Cardiac fibroblast (primary cell): ENCODE measurements around the gene SUN2.

Experiments
- DNase-seq, 2 donors: peaks; one replicate each; pipeline versions ENCODE4 v3.0.0 to v3.0.0-alpha.2; 2010; ENCODE audit warnings: low read depth in 2 of 2
- H3K4me3 ChIP-seq, 2 donors: replicated peaks in 1 of 2; 1 replicate in 1 of 2; 2 replicates in 1 of 2; pipeline ENCODE4 v1.5.1; 2011; ENCODE audit warnings: low read depth in 2 of 2, low read length in 2 of 2, mild to moderate bottlenecking in 2 of 2, moderate library complexity in 1 of 2
- CTCF ChIP-seq: IDR thresholded peaks from one replicate; pipeline ENCODE4 v1.5.1; 2011; ENCODE audit warnings: low read depth, mild to moderate bottlenecking, low read length, inconsistent platforms

Gene SUN2

DNA sequence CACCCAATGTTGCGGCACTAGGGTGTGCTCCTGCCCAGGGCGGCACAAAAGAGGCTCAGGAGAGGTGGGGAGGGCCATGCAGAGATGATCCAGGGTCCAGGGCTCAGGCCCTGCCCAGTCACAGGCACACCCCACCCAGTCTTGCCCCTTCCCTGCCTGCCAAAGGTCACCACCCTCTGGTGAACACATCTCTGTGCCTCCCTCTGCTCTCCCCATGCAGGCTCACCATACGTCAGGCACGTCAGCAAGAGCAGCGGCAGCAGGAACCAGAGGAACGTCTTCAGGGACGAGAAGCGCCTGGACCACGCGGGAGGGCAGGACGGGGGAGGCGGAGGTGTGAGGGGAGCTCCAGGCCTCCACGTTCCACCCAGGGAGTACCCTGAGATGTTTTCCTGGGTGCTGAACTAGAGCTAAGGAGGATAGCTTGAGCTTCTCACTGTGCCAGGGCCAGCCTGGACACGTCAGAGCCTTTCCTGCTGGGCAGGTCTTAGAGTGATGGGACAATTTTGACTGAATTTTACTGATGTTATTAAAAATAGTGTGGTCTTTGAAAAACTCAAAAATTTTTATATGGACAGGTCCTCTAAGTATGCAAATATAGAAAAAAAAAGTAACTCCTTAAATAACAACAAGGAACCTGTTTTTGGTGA, 7.2 kb downstream of the SUN2 start:
- no peak for DNase-seq
- H3K4me3 ChIP-seq = no peak overlapping the region
- TF ChIP-seq CTCF = no peak

- no peak for DNase-seq
- no peak for TF ChIP-seq CTCF
- no peak overlapping the region for H3K4me3 ChIP-seq
Measured at GRCh38 chr22:38745676-38746460, 9.9 kb downstream of the SUN2 start.

DNA sequence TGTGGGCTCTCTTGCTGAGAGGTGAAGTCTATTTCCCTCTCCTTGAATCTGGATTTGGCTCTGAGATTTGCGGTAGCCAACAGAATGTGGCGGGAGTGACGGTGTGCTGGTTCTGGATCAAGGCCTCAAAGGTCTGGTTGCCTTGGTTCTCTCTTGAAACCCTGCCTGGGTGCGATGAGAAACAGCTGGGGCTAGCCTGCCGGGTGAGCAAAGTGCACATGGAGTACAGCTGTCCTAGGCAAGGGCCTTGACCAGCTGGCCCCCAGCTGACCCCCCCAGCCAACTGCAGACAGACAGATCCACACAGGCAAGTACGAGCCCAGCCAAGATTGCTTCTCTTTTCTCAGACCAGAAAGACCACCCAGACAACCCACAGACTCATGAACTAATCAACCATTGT, 10.8 kb downstream of the SUN2 start:
- H3K4me3 ChIP-seq = no peak overlapping the region
- TF ChIP-seq CTCF = no peak
- no peak for DNase-seq

- no peak for DNase-seq
- no peak for TF ChIP-seq CTCF
- no peak overlapping the region for H3K4me3 ChIP-seq
Measured at GRCh38 chr22:38742176-38742942, 13.4 kb downstream of the SUN2 start.

DNA sequence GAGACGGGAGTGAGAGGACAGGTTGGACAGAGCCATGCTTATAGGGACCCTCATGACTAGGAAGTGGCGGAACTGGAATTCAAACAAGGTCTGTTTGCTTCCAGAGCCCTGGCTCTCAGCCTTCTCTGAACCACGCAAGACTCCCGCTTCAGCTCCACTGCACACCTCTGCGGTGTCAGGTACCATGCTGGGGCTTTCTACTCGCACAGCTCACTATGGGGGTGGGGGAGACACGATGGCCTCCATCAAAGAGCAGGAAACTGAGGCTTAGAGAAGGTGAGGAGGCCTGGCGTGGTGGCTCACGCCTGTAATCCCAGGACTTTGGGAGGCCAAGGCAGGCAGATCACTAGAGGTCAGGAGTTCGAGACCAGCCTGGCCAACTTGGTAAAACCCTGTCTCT, 14.2 kb downstream of the SUN2 start:
- TF ChIP-seq CTCF = no peak
- H3K4me3 ChIP-seq = no peak overlapping the region
- DNase-seq = no peak

GRCh38 chr22:38741166-38741565, 14.6 kb downstream of the SUN2 start:
- no peak for TF ChIP-seq CTCF
- no peak overlapping the region for H3K4me3 ChIP-seq
- DNase-seq = no peak
